Adrenal gland (tissue), 12 donors: ENCODE results near the gene KAT7. TPM values are rescaled to one million over a fixed set of nuclear protein-coding genes. Genes with fewer than 3 reads are reported as not detected.

Experiments used
- DNase-seq, 7 donors: peaks; one replicate each; pipeline ENCODE4 v3.0.0-alpha.2; 2019 to 2020
- H3K27ac ChIP-seq, 5 donors: fragments of 200-600 bp; sonication (generic) in 4 of 5; 1 replicate in 3 of 5; 2 replicates in 2 of 5; pipeline versions ENCODE4 v1.5.1 to v1.8.0; 2016 to 2020; ENCODE audit warnings: mild to moderate bottlenecking in 1 of 5
- H3K27me3 ChIP-seq: fragments of 200-600 bp; 2 replicates; pipeline ENCODE4 v1.8.0; 2021
- H3K36me3 ChIP-seq, 2 donors: fragments of 200-600 bp; replicated peaks in 1 of 2; 1 replicate in 1 of 2; 2 replicates in 1 of 2; pipeline versions ENCODE4 v1.5.1 to v1.8.0; 2018 to 2022
- H3K4me1 ChIP-seq, 2 donors: fragments of 200-600 bp; replicated peaks in 1 of 2; 1 replicate in 1 of 2; 2 replicates in 1 of 2; pipeline versions ENCODE4 v1.5.1 to v1.8.0; 2018 to 2021
- H3K4me3 ChIP-seq, 4 donors: fragments of 200-600 bp; sonication (generic) in 3 of 4; one replicate each; pipeline ENCODE4 v1.5.1; 2016 to 2018
- H3K9me3 ChIP-seq, 3 donors: fragments of 200-600 bp; sonication (generic) in 1 of 3; replicated peaks in 1 of 3; 1 replicate in 2 of 3; 2 replicates in 1 of 3; pipeline versions ENCODE4 v1.5.1 to v1.8.0; 2016 to 2021
- POLR2A ChIP-seq, 2 donors: fragments of 450-650 bp; IDR thresholded peaks; one replicate each; pipeline ENCODE4 v1.6.1; 2017; ENCODE audit warnings: antibody characterized with exemption in 2 of 2, mild to moderate bottlenecking in 2 of 2, moderate library complexity in 1 of 2
- WGBS, 4 donors: extraction: QIAGEN DNeasy Blood & Tissue Kit in 2 of 4; methylation state at CpG; one replicate each; pipeline versions ENCODE4 v1.1.5 to v1.1.7; 2013 to 2017; 5-methylcytosine and 5-hydroxymethylcytosine counted together
- intact Hi-C, 2 donors: fragments of 100-400 bp; cut with DNase I; formaldehyde crosslinking; loops; one replicate each; pipeline versions ENCODE4 v1.14.1 to v1.15.0; 2022 to 2023
- polyA plus RNA-seq, 3 donors: library from polyadenylated mRNA; stranded (reverse); fragments of 200-250 nt in 2 of 3; fragments of 350-450 nt in 1 of 3; fragmentation: Illumina TruSeq in 1 of 3; extraction: RNeasy Lipid Tissue Mini Kit (QIAGEN cat#74804) in 1 of 3; gene quantifications; one replicate each; pipeline ENCODE4 v1.2.3, GENCODE V29; 2013 to 2014
- total RNA-seq, 9 donors: library from RNA; depleted of rRNA in 4 of 9; stranded (reverse); fragments of >200 nt in 4 of 9; fragments of 120-200 nt in 1 of 9; fragmentation: NEBNext Ultra II Directional in 1 of 9; extraction: Animal tissue kit (Norgen Biotek cat#: 25700) in 1 of 9; gene quantifications; one replicate each; pipeline versions ENCODE4 v1.1.0 to v1.2.4, GENCODE V29; 2013 to 2023
- TF ChIP-seq, protein P1 (sequence below), 6 experiments: fragments of 450-650 bp in 4 of 6; fragments of 200-600 bp in 2 of 6; sonication (generic) in 1 of 6; IDR thresholded peaks; 1 replicate in 5 of 6; 2 replicates in 1 of 6; pipeline versions ENCODE4 v1.5.1 to v1.8.0; 2016 to 2021; ENCODE audit warnings: antibody characterized with exemption in 6 of 6, mild to moderate bottlenecking in 2 of 6, moderate library complexity in 1 of 6
- donor health status: healthy with polysubstance abuse.
- donor health status: Bipolar disorder and iron deficiency.
- donor health status: DM: yes; HTN: yes; CAD: no.
- donor health status: DM: no; HTN: no; CAD: no.
- donor health status: DM: no; HTN: no; CAD: no.
- donor health status: DM: yes; HTN: yes; CAD: no.

The KAT7 gene
- total and polyA plus RNA-seq, 12 donors, result 5.2 to 54.7 (median 39.8) TPM

DNA sequence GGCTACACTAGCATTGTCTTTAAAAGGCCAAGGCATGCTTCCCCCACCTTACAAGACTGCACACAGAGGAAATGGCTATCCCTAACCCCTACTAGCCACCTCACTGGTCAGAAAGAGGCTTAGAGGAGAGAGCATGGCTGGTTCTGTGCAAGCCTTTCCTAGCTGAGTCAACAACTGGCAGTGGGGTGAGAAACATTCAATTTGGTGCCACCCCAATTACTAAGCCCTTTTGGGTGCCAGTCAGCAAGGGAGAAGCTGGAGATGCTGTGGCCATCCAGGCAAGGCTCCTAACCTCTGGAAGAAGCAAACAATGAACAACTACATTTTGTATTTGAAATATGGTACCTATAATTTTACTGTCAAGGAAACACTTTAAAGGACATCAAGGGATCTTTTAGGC lies 4.7 kb upstream of the KAT7 start:
- Histone ChIP-seq H3K4me3 (no peak overlapping the region), H3K36me3 (no peaks in the 10 kb centered on the region), H3K27me3 (no peaks in the 10 kb centered on the region), H3K27ac (peak overlapping the region in 2 of 5 donors; percentile 5 to 45), H3K4me1 (peaks cover 5 to 13% of the 10 kb centered on the region in 2 donors), H3K9me3 (no peaks in the 10 kb centered on the region)
- no peak for TF ChIP-seq POLR2A (IDR thresholded peaks at IDR 0.05)
- TF ChIP-seq, protein P1, sequence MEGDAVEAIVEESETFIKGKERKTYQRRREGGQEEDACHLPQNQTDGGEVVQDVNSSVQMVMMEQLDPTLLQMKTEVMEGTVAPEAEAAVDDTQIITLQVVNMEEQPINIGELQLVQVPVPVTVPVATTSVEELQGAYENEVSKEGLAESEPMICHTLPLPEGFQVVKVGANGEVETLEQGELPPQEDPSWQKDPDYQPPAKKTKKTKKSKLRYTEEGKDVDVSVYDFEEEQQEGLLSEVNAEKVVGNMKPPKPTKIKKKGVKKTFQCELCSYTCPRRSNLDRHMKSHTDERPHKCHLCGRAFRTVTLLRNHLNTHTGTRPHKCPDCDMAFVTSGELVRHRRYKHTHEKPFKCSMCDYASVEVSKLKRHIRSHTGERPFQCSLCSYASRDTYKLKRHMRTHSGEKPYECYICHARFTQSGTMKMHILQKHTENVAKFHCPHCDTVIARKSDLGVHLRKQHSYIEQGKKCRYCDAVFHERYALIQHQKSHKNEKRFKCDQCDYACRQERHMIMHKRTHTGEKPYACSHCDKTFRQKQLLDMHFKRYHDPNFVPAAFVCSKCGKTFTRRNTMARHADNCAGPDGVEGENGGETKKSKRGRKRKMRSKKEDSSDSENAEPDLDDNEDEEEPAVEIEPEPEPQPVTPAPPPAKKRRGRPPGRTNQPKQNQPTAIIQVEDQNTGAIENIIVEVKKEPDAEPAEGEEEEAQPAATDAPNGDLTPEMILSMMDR (IDR thresholded peaks at IDR 0.05), result no peak
- no peak for DNase-seq
- intact Hi-C loops, result loop anchor here in 1 of 2 donors (5.0 kb wide), 1 partner anchor 76 kb away; the partner anchor contains the start of gene SLC35B1

DNA sequence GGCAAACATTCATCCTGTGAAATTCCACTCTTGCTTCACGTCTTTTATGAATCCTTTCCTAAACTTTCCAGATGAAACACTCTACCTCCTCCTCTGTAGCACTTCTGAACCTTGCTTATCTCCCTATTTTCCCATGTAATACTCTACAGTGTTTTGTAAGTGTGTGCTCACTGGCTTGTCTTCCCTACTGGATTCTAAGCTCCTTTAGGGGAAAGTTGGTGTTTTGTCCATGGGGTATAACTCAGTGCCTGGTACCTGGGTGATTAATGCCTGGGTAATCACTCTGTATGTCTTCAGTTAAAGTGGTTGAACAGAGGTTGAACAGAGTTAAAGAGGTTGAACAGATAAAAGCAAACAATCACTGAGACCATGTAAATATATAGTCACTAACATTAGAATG lies 3.8 kb upstream of the KAT7 start:
- Histone ChIP-seq H3K4me1 (peaks cover 5 to 16% of the 10 kb centered on the region in 2 donors), H3K27me3 (no peaks in the 10 kb centered on the region), H3K27ac (peak overlapping the region in 1 of 5 donors; percentile 45), H3K4me3 (no peak overlapping the region), H3K36me3 (no peaks in the 10 kb centered on the region), H3K9me3 (no peaks in the 10 kb centered on the region)
- TF ChIP-seq, protein P1 (IDR thresholded peaks at IDR 0.05), result no peak
- TF ChIP-seq POLR2A (IDR thresholded peaks at IDR 0.05), result no peak
- intact Hi-C loops, result loop anchor here in 1 of 2 donors (5.0 kb wide), 1 partner anchor 77 kb away; the partner anchor contains the start of gene SLC35B1
- no peak for DNase-seq
- 62 to 73% (median 67%) methylated on average over 1 of the region's 1 CpG for WGBS, 4 donors

DNA sequence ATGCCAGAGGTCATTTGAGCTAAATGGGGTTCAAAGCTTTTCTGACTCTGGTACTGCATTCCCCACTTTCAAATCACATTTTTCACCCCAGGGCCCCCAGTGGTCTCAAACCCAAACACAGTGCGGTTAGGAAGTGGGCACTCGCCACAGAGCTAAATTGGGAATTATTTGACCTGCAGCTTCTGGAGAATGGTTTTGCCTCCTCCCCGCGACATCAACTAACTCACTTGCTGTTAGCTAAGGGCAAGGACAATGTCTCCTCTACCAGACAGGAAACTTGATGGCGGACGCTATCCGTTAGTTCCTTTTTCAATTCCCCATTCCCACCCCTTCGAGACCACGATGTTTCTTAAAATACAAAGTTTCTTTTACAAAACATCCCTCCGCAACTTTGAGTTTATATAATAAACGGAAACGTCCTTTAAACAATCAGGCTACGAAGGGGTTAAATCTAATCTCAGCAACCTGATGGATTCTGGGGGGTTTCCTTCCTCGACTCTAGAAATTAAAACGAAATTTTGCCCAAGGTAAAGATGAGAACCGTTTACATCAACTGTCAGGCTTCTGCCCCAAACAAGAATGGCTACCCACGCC lies 500 bp upstream of the KAT7 start:
- H3K4me3 ChIP-seq, result peak overlapping the region; percentile 1 to 91 (median 66)
- H3K36me3 ChIP-seq, result peaks cover 0 to 11% of the 10 kb centered on the region in 2 donors
- 1 to 3% (median 2%) methylated on average over 17 of the region's 17 CpGs for WGBS, 4 donors
- peaks cover 5 to 38% of the 10 kb centered on the region in 2 donors for H3K4me1 ChIP-seq
- no peaks in the 10 kb centered on the region for H3K9me3 ChIP-seq
- no peak for TF ChIP-seq POLR2A (IDR thresholded peaks at IDR 0.05)
- TF ChIP-seq, protein P1 (IDR thresholded peaks at IDR 0.05), result no peak
- intact Hi-C loops, result no loop called here
- peak in 4 of 7 donors; percentile 12 to 62 (median 34) for DNase-seq
- peak overlapping the region; percentile 99 to 100 (median 100) for H3K27ac ChIP-seq
- no peaks in the 10 kb centered on the region for H3K27me3 ChIP-seq

DNA sequence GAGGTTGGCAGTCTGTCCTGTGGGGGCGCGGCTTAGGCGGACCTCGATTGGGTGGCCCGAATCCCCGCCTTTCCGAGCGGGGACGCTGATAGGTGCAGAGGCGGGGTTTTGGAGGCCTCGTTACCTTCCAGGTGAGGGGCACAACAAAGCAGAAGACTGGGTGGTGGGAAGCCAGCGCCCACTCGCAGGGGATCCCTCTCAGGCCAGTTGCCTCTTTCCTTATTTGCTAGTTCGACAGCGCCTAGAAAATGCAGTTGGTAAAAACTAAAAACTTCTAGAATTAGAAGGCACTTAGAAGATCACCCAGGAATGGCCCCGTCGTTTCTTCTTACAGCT lies 730 bp downstream of the KAT7 start:
- intact Hi-C loops, result no loop called here
- Histone ChIP-seq H3K4me3 (peak overlapping the region in 2 of 4 donors; percentile 84 to 91), H3K4me1 (peaks cover 5 to 35% of the 10 kb centered on the region in 2 donors), H3K36me3 (peaks cover 0 to 22% of the 10 kb centered on the region in 2 donors), H3K9me3 (no peaks in the 10 kb centered on the region), H3K27me3 (no peaks in the 10 kb centered on the region), H3K27ac (peak overlapping the region in 1 of 5 donors; percentile 18)
- WGBS, 4 donors, result 2 to 3% (median 3%) methylated on average over 8 to 17 of the region's 17 CpGs
- no peak for DNase-seq
- TF ChIP-seq POLR2A (IDR thresholded peaks at IDR 0.05), result no peak
- TF ChIP-seq, protein P1 (IDR thresholded peaks at IDR 0.05), result no peak
